OCI-M2 (cell line): ENCODE data around the gene RCAN2.

Experiments used
- DNase-seq: peaks from one replicate; lab custom pipeline; 2025; ENCODE audit not compliant: unreplicated experiment; lab: John Stamatoyannopoulos, UW

The RCAN2 gene

DNA sequence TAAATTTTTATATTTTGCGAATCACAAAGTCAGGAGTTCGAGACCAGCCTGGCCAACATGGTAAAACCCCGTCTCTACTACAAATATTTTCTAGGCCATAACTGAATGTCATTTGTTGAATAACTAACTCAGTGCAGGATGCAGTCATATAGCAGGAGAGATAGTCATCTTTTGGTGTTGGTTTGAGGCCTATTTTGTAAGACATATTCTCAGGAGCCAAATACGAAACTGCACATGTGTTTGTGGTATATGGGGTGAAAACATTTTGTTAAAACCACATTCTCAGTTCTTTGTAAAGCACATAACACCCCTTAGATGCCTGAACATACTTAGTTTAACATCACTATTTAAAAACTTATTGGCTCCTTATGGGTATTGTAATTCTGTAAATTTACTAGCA, 315.8 kb downstream of the RCAN2 start:
- DNase-seq, result no peak

DNA sequence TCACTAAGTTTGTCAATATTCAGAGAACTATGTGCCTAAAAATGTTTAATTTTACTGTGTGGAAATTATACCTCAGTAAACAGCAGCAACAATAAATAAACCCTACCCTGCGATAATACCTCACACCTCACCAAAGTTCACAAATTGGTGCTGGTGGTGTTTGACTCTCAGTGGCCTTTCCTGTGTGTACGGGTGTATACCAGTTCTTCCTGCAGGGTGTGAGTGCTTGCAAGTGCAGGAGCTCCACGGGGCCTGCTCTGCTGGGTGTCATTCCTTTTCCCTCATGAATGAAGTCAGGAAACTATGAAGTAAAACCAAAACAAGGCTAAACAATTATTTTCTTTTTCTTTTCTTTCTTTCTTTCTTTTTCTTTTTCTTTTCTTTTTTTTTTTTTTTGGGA, 316.3 kb downstream of the RCAN2 start:
- no peak for DNase-seq

DNA sequence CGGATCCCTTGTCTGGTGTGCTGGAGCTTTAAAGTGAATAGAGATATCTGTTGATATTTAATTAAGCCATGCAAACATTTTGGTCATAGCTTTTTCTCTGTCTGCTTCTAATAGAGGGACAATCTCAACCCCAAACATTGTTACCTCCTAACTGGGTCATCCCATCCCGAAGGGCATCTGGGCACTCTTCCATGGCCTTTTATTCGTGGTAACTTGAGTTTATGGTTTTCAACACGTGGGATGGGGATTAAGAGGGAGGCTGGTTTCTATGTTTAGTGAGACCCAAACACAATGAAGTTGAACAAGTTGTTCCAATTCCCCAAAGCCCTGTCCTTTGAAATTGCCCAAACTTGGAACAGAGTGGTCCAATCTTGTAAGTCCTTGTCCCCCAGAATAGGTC, 319.1 kb downstream of the RCAN2 start:
- no peak for DNase-seq
